Esophagus muscularis mucosa (tissue), 4 donors: ENCODE results near the gene NOMO2.
"Not testable (repeated sequence)": the region's sequence is repeated elsewhere in the genome, so short reads cannot be mapped to it uniquely, and the experiment has no call there.

ENCODE experiments used
- CTCF ChIP-seq, 3 experiments: fragments of 200-600 bp in 2 of 3; fragments of 450-650 bp in 1 of 3; sonication (generic) in 2 of 3; IDR thresholded peaks; one replicate each; pipeline ENCODE4 v1.5.1; 2017 to 2019; ENCODE audit warnings: antibody characterized with exemption in 3 of 3, mild to moderate bottlenecking in 2 of 3, moderate library complexity in 1 of 3
- EP300 ChIP-seq: sonication (generic); formaldehyde crosslinking; IDR thresholded peaks from one replicate; pipeline ENCODE4 v1.6.1; 2017; ENCODE audit warnings: antibody characterized with exemption
- POLR2A ChIP-seq: fragments of 450-650 bp; IDR thresholded peaks from one replicate; pipeline ENCODE4 v1.6.1; 2017; ENCODE audit warnings: antibody characterized with exemption, moderate library complexity, mild to moderate bottlenecking, low read depth
- POLR2AphosphoS5 ChIP-seq, 2 donors: sonication (generic); formaldehyde crosslinking; IDR thresholded peaks; one replicate each; pipeline ENCODE4 v1.6.1; 2017; ENCODE audit warnings: antibody characterized with exemption in 2 of 2

- not testable (repeated sequence) for TF ChIP-seq CTCF (IDR thresholded peaks at IDR 0.05); POLR2AphosphoS5 (IDR thresholded peaks at IDR 0.05); POLR2A; EP300
Measured at GRCh38 chr16:18591908-18592307, 30.0 kb upstream of the NOMO2 start.
